ENCODE results near the gene EPAS1. TPM values are rescaled to one million over a fixed set of nuclear protein-coding genes. Genes with fewer than 3 reads are reported as not detected.

The EPAS1 gene
- total and polyA plus RNA-seq, 2 of the 13 experiments (the other 11 are each of a cell fraction or from before 2014, with no cell fraction given), result 47.1 to 182 TPM

- no peak for TF ChIP-seq TRIM22 (IDR thresholded peaks at IDR 0.05)
- no peak for TF ChIP-seq ZMAT3 (CRISPR knock-in tag; conservative IDR thresholded peaks at IDR 0.05)
- TF ChIP-seq MAX (IDR thresholded peaks at IDR 0.05), result peak; percentile 43; the same call in 1 of the 2 replicates
- TF ChIP-seq ZNF460 (CRISPR knock-in tag; IDR thresholded peaks at IDR 0.05; ENCODE audit: borderline replicate concordance), result no peak
- TF ChIP-seq NFE2 (CRISPR knock-in tag; IDR thresholded peaks at IDR 0.05), result no peak
- no peak for TF ChIP-seq SOX6 (IDR thresholded peaks at IDR 0.05)
- TF ChIP-seq SOX6 (CRISPR knock-in tag; IDR thresholded peaks at IDR 0.05), result peak; percentile 91
- TF ChIP-seq HIC2 (CRISPR knock-in tag; IDR thresholded peaks at IDR 0.05; ENCODE audit: low read depth), result peak; percentile 89; the same call in 1 of the 2 replicates
- TF ChIP-seq HOXA9 (CRISPR knock-in tag; IDR thresholded peaks at IDR 0.05; ENCODE audit: borderline replicate concordance), result no peak
- no peak for TF ChIP-seq NRL (CRISPR knock-in tag; IDR thresholded peaks at IDR 0.05; ENCODE audit: borderline replicate concordance)
- no peak for TF ChIP-seq TEAD2 (CRISPR knock-in tag; IDR thresholded peaks at IDR 0.05)
- TF ChIP-seq ADNP (CRISPR knock-in tag; IDR thresholded peaks at IDR 0.05), result no peak
- no peak for TF ChIP-seq ZNF891 (CRISPR knock-in tag; IDR thresholded peaks at IDR 0.05)
- no peak for TF ChIP-seq ZNF432 (CRISPR knock-in tag; IDR thresholded peaks at IDR 0.05; ENCODE audit: borderline replicate concordance)
- 0 out of 2 replicates have a peak, but pooled peaks have one; percentile 24 for TF ChIP-seq HOXA3 (CRISPR knock-in tag; IDR thresholded peaks at IDR 0.05)
- TF ChIP-seq ZNF7 (CRISPR knock-in tag; IDR thresholded peaks at IDR 0.05), result no peak
- TF ChIP-seq TSC22D2 (CRISPR knock-in tag; IDR thresholded peaks at IDR 0.05; ENCODE audit: borderline replicate concordance), result no peak
- TF ChIP-seq ZNF816 (CRISPR knock-in tag; IDR thresholded peaks at IDR 0.05; ENCODE audit: borderline replicate concordance), result peak; percentile 84; the same call in 1 of the 2 replicates
- TF ChIP-seq REXO4 (CRISPR knock-in tag; IDR thresholded peaks at IDR 0.05; ENCODE audit: borderline replicate concordance), result no peak
- TF ChIP-seq IRF9 (CRISPR knock-in tag; IDR thresholded peaks at IDR 0.05; ENCODE audit: borderline replicate concordance), result no peak
- TF ChIP-seq PRDM4 (CRISPR knock-in tag; IDR thresholded peaks at IDR 0.05; ENCODE audit: borderline replicate concordance), result no peak
Observed at GRCh38 chr2:46394649-46395510, 97.7 kb downstream of the EPAS1 start (continued).
